IMR-90 (cell line): Measurements from ENCODE around the gene TIMM13. TPM values are rescaled to one million over a fixed set of nuclear protein-coding genes. Genes with fewer than 3 reads are reported as not detected.

Experiments
- ATAC-seq: fragments of 200-7000 bp; cut with Tn5 transposase; 2 replicates; pipeline ENCODE4 v1.9.1; 2020; ENCODE audit warnings: low read depth, mild to moderate bottlenecking, moderate library complexity
- BruUV-seq: library from RNA; stranded (reverse); fragments of 400-500 nt; replicated peaks from 2 replicates; lab custom pipeline; 2021; lab: Mats Ljungman, UMichigan
- CTCF ChIA-PET: fragments of 300-600 bp; formaldehyde crosslinking; extraction: SDS; loops from one replicate; lab custom pipeline; 2021; ENCODE audit warnings: antibody characterized with exemption; lab: Yijun Ruan, JAX
- POLR2A ChIA-PET: fragments of 300-600 bp; sonication (Branson Sonifier 250); formaldehyde crosslinking; loops from one replicate; lab custom pipeline; 2022; ENCODE audit warnings: antibody characterized with exemption; ENCODE audit not compliant: unreplicated experiment; lab: Charles Lee
- DNase-seq: peaks from one replicate; pipeline ENCODE4 v3.0.0; 2013
- H2AFZ ChIP-seq: replicated peaks from 2 replicates; pipeline ENCODE3; 2013; ENCODE audit warnings: low read length, mild to moderate bottlenecking; ENCODE audit not compliant: poor library complexity
- H2AK5ac ChIP-seq: 2 replicates; pipeline ENCODE4 v1.6.1; 2013; ENCODE audit warnings: low read depth, low read length, inconsistent platforms
- H2AK9ac ChIP-seq: replicated peaks from 2 replicates; pipeline ENCODE3; 2013; ENCODE audit warnings: mild to moderate bottlenecking, low read depth, low read length, moderate library complexity; ENCODE audit not compliant: poor library complexity
- H2BK120ac ChIP-seq: 2 replicates; pipeline ENCODE4 v1.6.1; 2013; ENCODE audit warnings: low read depth, low read length, inconsistent platforms
- H2BK15ac ChIP-seq: 3 replicates; pipeline ENCODE4 v1.6.1; 2013; ENCODE audit warnings: low read depth, low read length, inconsistent platforms
- H2BK20ac ChIP-seq: 2 replicates; pipeline ENCODE4 v1.6.1; 2013; ENCODE audit warnings: low read depth, mild to moderate bottlenecking, inconsistent platforms, low read length, moderate library complexity
- H2BK5ac ChIP-seq: 2 replicates; pipeline ENCODE4 v1.6.1; 2013; ENCODE audit warnings: mild to moderate bottlenecking, low read depth, low read length, inconsistent platforms; ENCODE audit not compliant: poor library complexity, severe bottlenecking
- H3K14ac ChIP-seq: replicated peaks from 2 replicates; pipeline ENCODE4 v1.6.1; 2013; ENCODE audit warnings: low read depth, low read length, inconsistent platforms
- H3K18ac ChIP-seq: 2 replicates; pipeline ENCODE4 v1.6.1; 2013; ENCODE audit warnings: low read depth, low read length, control low read depth
- H3K23ac ChIP-seq: 2 replicates; pipeline ENCODE4 v1.6.1; 2013; ENCODE audit warnings: low read depth, low read length, inconsistent platforms
- H3K27ac ChIP-seq: 2 replicates; pipeline ENCODE4 v1.5.1; 2013; ENCODE audit warnings: mild to moderate bottlenecking, control low read depth, low read length; ENCODE audit not compliant: insufficient read depth
- H3K27me3 ChIP-seq: 2 replicates; pipeline ENCODE4 v1.6.1; 2013; ENCODE audit warnings: low read length; ENCODE audit not compliant: control insufficient read depth, insufficient read depth
- H3K36me3 ChIP-seq: 2 replicates; pipeline ENCODE4 v1.6.1; 2013; ENCODE audit warnings: low read length, mixed read lengths; ENCODE audit not compliant: control insufficient read depth, insufficient read depth
- H3K4ac ChIP-seq: 2 replicates; pipeline ENCODE4 v1.6.1; 2013; ENCODE audit warnings: low read depth, low read length, inconsistent platforms
- H3K4me1 ChIP-seq: 2 replicates; pipeline ENCODE4 v1.6.1; 2013; ENCODE audit warnings: low read length, mixed read lengths; ENCODE audit not compliant: control insufficient read depth, insufficient read depth
- H3K4me2 ChIP-seq: 2 replicates; pipeline ENCODE4 v1.6.1; 2013; ENCODE audit warnings: low read depth, mild to moderate bottlenecking, control low read depth, low read length, moderate library complexity
- H3K4me3 ChIP-seq: 2 replicates; pipeline ENCODE4 v1.5.1; 2013; ENCODE audit warnings: low read depth, mild to moderate bottlenecking, control low read depth, low read length, moderate library complexity; ENCODE audit not compliant: insufficient read depth
- H3K56ac ChIP-seq: 2 replicates; pipeline ENCODE4 v1.6.1; 2013; ENCODE audit warnings: low read length, inconsistent platforms; ENCODE audit not compliant: insufficient read depth; ENCODE audit errors: extremely low read depth
- H3K79me1 ChIP-seq, 2 experiments: 2 replicates each; pipeline ENCODE4 v1.6.1; 2013; ENCODE audit warnings: low read length in 2 of 2, inconsistent platforms in 1 of 2, low read depth in 1 of 2
- H3K9ac ChIP-seq: 2 replicates; pipeline ENCODE4 v1.6.1; 2013; ENCODE audit warnings: low read depth, low read length, control low read depth
- H3K9me1 ChIP-seq: 2 replicates; pipeline ENCODE4 v1.6.1; 2013; ENCODE audit warnings: low read length, inconsistent platforms; ENCODE audit not compliant: insufficient read depth
- H3K9me3 ChIP-seq: 2 replicates; pipeline ENCODE4 v1.6.1; 2013; ENCODE audit warnings: low read length; ENCODE audit not compliant: control insufficient read depth, insufficient read depth
- H4K20me1 ChIP-seq: 2 replicates; pipeline ENCODE4 v1.6.1; 2013; ENCODE audit warnings: low read length, inconsistent platforms; ENCODE audit not compliant: insufficient read depth
- H4K5ac ChIP-seq: 2 replicates; pipeline ENCODE4 v1.6.1; 2013; ENCODE audit warnings: mild to moderate bottlenecking, low read depth, low read length, control low read depth
- H4K8ac ChIP-seq, 2 experiments: 2 replicates each; pipeline ENCODE4 v1.6.1; 2013; ENCODE audit warnings: low read depth in 2 of 2, low read length in 2 of 2, control low read depth in 1 of 2, inconsistent platforms in 1 of 2
- H4K91ac ChIP-seq: 2 replicates; pipeline ENCODE4 v1.6.1; 2013; ENCODE audit warnings: low read depth, low read length, inconsistent platforms; ENCODE audit not compliant: insufficient read depth
- BHLHE40 ChIP-seq: fragments of 150-350 bp; IDR thresholded peaks from 2 replicates; pipeline ENCODE4 v1.6.1; 2016; ENCODE audit warnings: mild to moderate bottlenecking, low read depth, low read length
- CHD1 ChIP-seq: IDR thresholded peaks from 2 replicates; pipeline ENCODE4 v1.6.1; 2012; ENCODE audit warnings: low read depth, low read length, improper control_type of control experiment
- MAFK ChIP-seq: IDR thresholded peaks from 2 replicates; pipeline ENCODE4 v1.6.1; 2012; ENCODE audit warnings: low read depth, low read length, improper control_type of control experiment
- MAZ ChIP-seq: IDR thresholded peaks from 2 replicates; pipeline ENCODE4 v1.6.1; 2012; ENCODE audit warnings: low read depth, mild to moderate bottlenecking, low read length, improper control_type of control experiment, moderate library complexity, borderline replicate concordance
- MXI1 ChIP-seq: IDR thresholded peaks from 2 replicates; pipeline ENCODE4 v1.6.1; 2012; ENCODE audit warnings: low read depth, mild to moderate bottlenecking, low read length, moderate library complexity, borderline replicate concordance
- NFE2L2 ChIP-seq: fragments of 150-350 bp; IDR thresholded peaks from 2 replicates; pipeline ENCODE4 v1.6.1; 2016; ENCODE audit warnings: low read depth, mild to moderate bottlenecking, low read length
- POLR2A ChIP-seq: IDR thresholded peaks from 2 replicates; pipeline ENCODE4 v1.6.1; 2012; ENCODE audit warnings: mild to moderate bottlenecking, low read depth, low read length
- RAD21 ChIP-seq: IDR thresholded peaks from 2 replicates; pipeline ENCODE4 v1.6.1; 2012; ENCODE audit warnings: low read length, improper control_type of control experiment
- RCOR1 ChIP-seq: IDR thresholded peaks from 2 replicates; pipeline ENCODE4 v1.6.1; 2012; ENCODE audit warnings: mild to moderate bottlenecking, low read length, improper control_type of control experiment; ENCODE audit not compliant: insufficient replicate concordance
- RFX5 ChIP-seq: IDR thresholded peaks from 2 replicates; pipeline ENCODE4 v1.8.0; 2012; ENCODE audit warnings: low read depth, mild to moderate bottlenecking, low read length, moderate library complexity
- SMC3 ChIP-seq: fragments of 150-350 bp; IDR thresholded peaks from 2 replicates; pipeline ENCODE4 v1.6.1; 2016; ENCODE audit warnings: low read depth, mild to moderate bottlenecking, antibody characterized with exemption, low read length, moderate library complexity
- WGBS, 2 experiments: methylation state at CpG; one replicate each; pipeline versions ENCODE4 v1.1.5 to v1.1.7; 2013; ENCODE audit warnings: missing lambda C conversion rate in 2 of 2; ENCODE audit not compliant: insufficient read length in 1 of 2; ENCODE audit errors: extremely low coverage in 2 of 2; 5-methylcytosine and 5-hydroxymethylcytosine counted together
- dilution Hi-C: fragments of 300-500 bp; cut with HindIII; formaldehyde crosslinking; loops from one replicate; pipeline ENCODE4 v1.14.3; 2018; ENCODE audit warnings: low sequenced_read_pairs; ENCODE audit not compliant: unreplicated experiment
- in situ Hi-C: fragments of 300-500 bp; cut with MboI; formaldehyde crosslinking; loops from 3 replicates; pipeline ENCODE4 v1.14.3; 2019; ENCODE audit warnings: low sequenced_read_pairs, inconsistent platforms, mixed read lengths
- intact Hi-C: fragments of 100-400 bp; cut with micrococcal nuclease; formaldehyde crosslinking; loops from 2 replicates; pipeline ENCODE4 v1.10.0; 2022
- polyA plus RNA-seq, 3 experiments: library from polyadenylated mRNA; depleted of rRNA; stranded (reverse); fragments of >200 nt; gene quantifications; 2 replicates each; pipeline ENCODE4 v1.2.3, GENCODE V29; 2012; ENCODE audit warnings: low replicate concordance in 1 of 3
- total RNA-seq: library from RNA; depleted of rRNA; stranded (reverse); fragments of >200 nt; gene quantifications from 2 replicates; pipeline ENCODE4 v1.2.3, GENCODE V29; 2012
- TF ChIP-seq, protein P1 (sequence below): fragments of 150-350 bp; IDR thresholded peaks from 2 replicates; pipeline ENCODE4 v1.6.1; 2016; ENCODE audit warnings: low read depth, mild to moderate bottlenecking, low read length, moderate library complexity, borderline replicate concordance

TIMM13 gene
- total and polyA plus RNA-seq, 2 of the 4 experiments (the other 2 are of a cell fraction), result 21.0 to 62.3 TPM

GRCh38 chr19:2387367-2388288 is 39.8 kb downstream of the TIMM13 start:
- H3K14ac ChIP-seq, result no peak overlapping the region
- no peak overlapping the region for H3K4me3 ChIP-seq
- WGBS, 2 experiments, result 27% methylated on average over 5 of the region's 20 CpGs; no CpG with 5 or more reads in 1 of the 2 experiments
- no peak overlapping the region for H3K27ac ChIP-seq
- H2BK15ac ChIP-seq, result no peak overlapping the region
- BruUV-seq, result no TSS peak
- CTCF ChIA-PET, result interaction anchor here (0.6 kb wide), 1 partner anchor 210 kb away, joined by 3 read pairs; no protein-coding TSS in a partner anchor
- no peak overlapping the region for H4K91ac ChIP-seq
- peaks cover 7% of the 10 kb centered on the region for H3K27me3 ChIP-seq
- H2BK5ac ChIP-seq, result no peak overlapping the region
- H3K9me3 ChIP-seq, result no peaks in the 10 kb centered on the region
- H3K18ac ChIP-seq, result no peak overlapping the region
- no peak overlapping the region for H2BK20ac ChIP-seq
- no peak overlapping the region for H4K8ac ChIP-seq
- dilution Hi-C loops, result no loop called here
- no peak overlapping the region for H4K5ac ChIP-seq
- no peaks in the 10 kb centered on the region for H3K79me1 ChIP-seq
- H3K9ac ChIP-seq, result no peak overlapping the region
- no peak overlapping the region for H2AFZ ChIP-seq
- H3K4ac ChIP-seq, result no peak overlapping the region
- H3K36me3 ChIP-seq, result no peaks in the 10 kb centered on the region
- no peak for ATAC-seq
- no peak overlapping the region for H2AK9ac ChIP-seq
- no peak for TF ChIP-seq BHLHE40
- no peak for TF ChIP-seq RCOR1
- TF ChIP-seq CHD1, result no peak
- no peak for TF ChIP-seq NFE2L2
- TF ChIP-seq MXI1, result no peak
- TF ChIP-seq SMC3, result no peak
- TF ChIP-seq POLR2A, result no peak
- TF ChIP-seq, protein P1, sequence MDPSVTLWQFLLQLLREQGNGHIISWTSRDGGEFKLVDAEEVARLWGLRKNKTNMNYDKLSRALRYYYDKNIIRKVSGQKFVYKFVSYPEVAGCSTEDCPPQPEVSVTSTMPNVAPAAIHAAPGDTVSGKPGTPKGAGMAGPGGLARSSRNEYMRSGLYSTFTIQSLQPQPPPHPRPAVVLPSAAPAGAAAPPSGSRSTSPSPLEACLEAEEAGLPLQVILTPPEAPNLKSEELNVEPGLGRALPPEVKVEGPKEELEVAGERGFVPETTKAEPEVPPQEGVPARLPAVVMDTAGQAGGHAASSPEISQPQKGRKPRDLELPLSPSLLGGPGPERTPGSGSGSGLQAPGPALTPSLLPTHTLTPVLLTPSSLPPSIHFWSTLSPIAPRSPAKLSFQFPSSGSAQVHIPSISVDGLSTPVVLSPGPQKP, result no peak
- no peak for TF ChIP-seq MAFK
- no peak for TF ChIP-seq RFX5
- TF ChIP-seq RAD21, result no peak
- TF ChIP-seq MAZ, result no peak
- H3K4me2 ChIP-seq, result no peak overlapping the region
- intact Hi-C loops, result no loop called here
- H2AK5ac ChIP-seq, result no peak overlapping the region
- H3K23ac ChIP-seq, result no peak overlapping the region
- in situ Hi-C loops, result no loop called here
- peaks cover 2% of the 10 kb centered on the region; the same call in 1 of the 2 replicates for H3K9me1 ChIP-seq
- H4K20me1 ChIP-seq, result no peaks in the 10 kb centered on the region
- peaks cover 2% of the 10 kb centered on the region; the same call in 1 of the 2 replicates for H3K4me1 ChIP-seq
- no peak for DNase-seq
- H3K56ac ChIP-seq, result no peak overlapping the region
- POLR2A ChIA-PET, result no interaction called here
- H2BK120ac ChIP-seq, result no peak overlapping the region
